ENCODE results near the gene ST3GAL4. TPM values are rescaled to one million over a fixed set of nuclear protein-coding genes. Genes with fewer than 3 reads are reported as not detected.
A peak's percentile ranks its signal among the peaks of the same experiment; 100 is the strongest.

ST3GAL4 gene
- total RNA-seq, 1 donor from 2014 or later = 61.4 TPM

DNA sequence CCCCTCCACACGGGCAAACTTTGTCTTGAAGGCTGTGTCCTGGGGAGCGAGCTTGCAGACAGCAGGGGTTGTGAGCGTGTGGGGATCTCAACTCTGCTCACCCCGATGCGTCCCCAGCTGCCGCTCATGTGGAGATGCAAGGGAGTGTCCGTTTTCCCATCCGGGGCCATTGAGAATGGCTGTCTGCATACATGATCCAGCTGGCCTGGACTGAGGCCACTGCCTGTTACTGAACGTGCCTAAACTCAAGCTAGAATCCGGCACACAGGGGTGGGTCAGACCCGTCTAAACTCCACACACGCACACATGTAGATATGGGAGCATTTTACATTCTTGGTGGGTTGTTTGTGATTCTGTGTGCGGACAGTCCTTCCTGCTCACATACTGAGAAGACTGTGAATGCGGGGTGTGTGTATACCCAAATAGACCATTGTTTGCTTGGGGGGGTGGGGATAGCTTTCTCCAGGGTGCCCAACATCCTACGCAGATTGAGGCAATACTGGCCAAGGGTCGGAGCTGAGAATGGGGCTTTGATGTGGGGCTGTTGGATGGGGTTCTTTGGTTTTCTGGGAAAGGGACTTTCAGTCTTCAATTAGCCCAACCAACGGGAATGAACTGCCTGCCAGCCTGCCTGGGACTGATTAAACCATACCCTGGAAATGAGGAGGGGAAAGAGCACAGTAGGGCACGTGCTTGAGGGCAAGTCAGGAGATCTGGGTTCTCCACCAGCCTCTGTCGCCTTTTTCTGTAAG, 60.4 kb downstream of the ST3GAL4 start:
- Histone ChIP-seq H3K36me3 (peaks cover 0 to 7% of the 10 kb centered on the region in 2 donors), H3K4me3 (peak overlapping the region; percentile 52 to 62), H3K9me3 (no peaks in the 10 kb centered on the region), H3K27me3 (no peaks in the 10 kb centered on the region), H3K27ac (peak overlapping the region; percentile 86 to 92), H3K4me1 (peaks cover 21 to 28% of the 10 kb centered on the region in 2 donors)
- TF ChIP-seq, protein P1, sequence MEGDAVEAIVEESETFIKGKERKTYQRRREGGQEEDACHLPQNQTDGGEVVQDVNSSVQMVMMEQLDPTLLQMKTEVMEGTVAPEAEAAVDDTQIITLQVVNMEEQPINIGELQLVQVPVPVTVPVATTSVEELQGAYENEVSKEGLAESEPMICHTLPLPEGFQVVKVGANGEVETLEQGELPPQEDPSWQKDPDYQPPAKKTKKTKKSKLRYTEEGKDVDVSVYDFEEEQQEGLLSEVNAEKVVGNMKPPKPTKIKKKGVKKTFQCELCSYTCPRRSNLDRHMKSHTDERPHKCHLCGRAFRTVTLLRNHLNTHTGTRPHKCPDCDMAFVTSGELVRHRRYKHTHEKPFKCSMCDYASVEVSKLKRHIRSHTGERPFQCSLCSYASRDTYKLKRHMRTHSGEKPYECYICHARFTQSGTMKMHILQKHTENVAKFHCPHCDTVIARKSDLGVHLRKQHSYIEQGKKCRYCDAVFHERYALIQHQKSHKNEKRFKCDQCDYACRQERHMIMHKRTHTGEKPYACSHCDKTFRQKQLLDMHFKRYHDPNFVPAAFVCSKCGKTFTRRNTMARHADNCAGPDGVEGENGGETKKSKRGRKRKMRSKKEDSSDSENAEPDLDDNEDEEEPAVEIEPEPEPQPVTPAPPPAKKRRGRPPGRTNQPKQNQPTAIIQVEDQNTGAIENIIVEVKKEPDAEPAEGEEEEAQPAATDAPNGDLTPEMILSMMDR (IDR thresholded peaks at IDR 0.05) = no peak
- intact Hi-C loops (cut with DNase I) = loop anchor here (2.0 kb wide), 2 partner anchors 59 to 111 kb away; partner anchors contain the start of gene DCPS
- no peak for DNase-seq (ENCODE audit: low spot score in 2 of 2)

DNA sequence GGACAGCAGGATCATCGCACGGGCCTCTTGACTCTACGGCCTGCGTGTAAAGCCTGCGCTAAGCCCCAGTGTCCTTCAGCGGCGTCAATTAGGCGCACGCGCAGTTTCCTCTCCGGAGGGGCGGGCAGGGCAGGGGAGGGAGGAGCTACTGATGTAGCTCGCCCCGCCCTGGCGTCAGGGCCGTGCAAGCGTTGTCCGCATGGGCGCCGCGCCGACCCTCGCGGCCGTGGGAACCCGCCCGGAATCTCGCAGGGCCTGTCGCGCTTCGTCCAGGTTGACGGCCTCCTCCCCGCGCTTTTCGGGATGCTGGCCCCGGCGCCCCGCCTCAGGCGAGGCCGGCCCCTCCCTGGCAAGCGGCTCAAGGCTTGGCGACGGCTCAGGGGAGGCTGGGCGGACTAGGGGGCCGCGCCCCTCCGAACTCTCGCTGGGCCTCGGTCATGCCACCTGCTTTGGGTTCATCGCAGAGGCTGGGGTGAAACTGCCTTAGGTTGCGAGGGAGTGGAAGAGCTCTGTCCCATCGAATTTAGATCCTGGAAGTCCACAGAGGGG, 61.1 kb downstream of the ST3GAL4 start:
- H3K36me3 ChIP-seq = peaks cover 0 to 7% of the 10 kb centered on the region in 2 donors
- H3K27ac ChIP-seq = peak overlapping the region; percentile 86 to 92
- TF ChIP-seq, protein P1 (IDR thresholded peaks at IDR 0.05) = no peak
- peak; percentile 44 to 93 for DNase-seq (ENCODE audit: low spot score in 2 of 2)
- no peaks in the 10 kb centered on the region for H3K27me3 ChIP-seq
- no peaks in the 10 kb centered on the region for H3K9me3 ChIP-seq
- peaks cover 21 to 28% of the 10 kb centered on the region in 2 donors for H3K4me1 ChIP-seq
- H3K4me3 ChIP-seq = peak overlapping the region; percentile 52 to 62
- intact Hi-C loops (cut with DNase I) = loop anchor here (2.0 kb wide), 1 partner anchor 60 kb away; no protein-coding TSS in a partner anchor

DNA sequence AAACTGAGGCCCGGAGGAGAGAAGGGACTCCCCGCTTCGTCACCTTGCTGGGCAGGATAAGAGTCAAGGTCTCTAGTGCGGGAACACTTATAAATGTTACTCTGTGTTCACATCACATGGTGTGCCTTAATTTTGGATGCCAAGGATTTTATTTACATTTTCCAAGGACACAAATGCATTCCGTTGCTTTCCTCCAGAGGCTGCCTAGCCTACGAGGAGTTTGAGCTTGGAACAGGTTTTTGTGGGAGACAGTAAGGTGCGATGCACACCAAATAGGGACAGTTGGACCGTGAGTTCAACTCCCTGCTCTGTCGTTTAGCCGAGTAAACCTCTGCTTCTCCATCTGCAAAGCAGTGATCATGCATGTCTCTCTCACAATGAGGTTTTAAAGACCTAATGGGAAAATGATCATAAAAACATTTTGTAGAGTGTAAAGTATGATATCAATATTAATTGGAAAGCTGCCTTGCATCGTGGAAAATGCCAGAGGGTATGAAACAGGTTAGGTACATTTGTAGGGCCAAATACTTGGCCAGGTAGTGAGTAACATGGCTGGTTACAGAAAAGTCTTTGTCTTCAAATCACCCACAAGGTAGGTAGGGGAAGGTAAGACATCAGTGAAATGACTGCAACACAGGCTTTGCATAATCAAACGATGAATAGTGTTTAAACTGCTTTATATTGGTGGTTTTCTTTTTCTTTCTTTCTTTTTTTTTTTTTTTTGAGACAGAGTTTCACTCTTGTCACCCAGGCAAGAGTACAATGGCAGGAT, 61.8 kb downstream of the ST3GAL4 start:
- Histone ChIP-seq H3K9me3 (no peaks in the 10 kb centered on the region), H3K27me3 (no peaks in the 10 kb centered on the region), H3K4me1 (peaks cover 21 to 28% of the 10 kb centered on the region in 2 donors), H3K4me3 (peak overlapping the region; percentile 52 to 62), H3K36me3 (peaks cover 0 to 7% of the 10 kb centered on the region in 2 donors), H3K27ac (peak overlapping the region; percentile 86 to 92)
- TF ChIP-seq, protein P1 (IDR thresholded peaks at IDR 0.05) = no peak
- no peak for DNase-seq (ENCODE audit: low spot score in 2 of 2)
- intact Hi-C loops (cut with DNase I) = loop anchor here (2.0 kb wide), 1 partner anchor 60 kb away; no protein-coding TSS in a partner anchor

DNA sequence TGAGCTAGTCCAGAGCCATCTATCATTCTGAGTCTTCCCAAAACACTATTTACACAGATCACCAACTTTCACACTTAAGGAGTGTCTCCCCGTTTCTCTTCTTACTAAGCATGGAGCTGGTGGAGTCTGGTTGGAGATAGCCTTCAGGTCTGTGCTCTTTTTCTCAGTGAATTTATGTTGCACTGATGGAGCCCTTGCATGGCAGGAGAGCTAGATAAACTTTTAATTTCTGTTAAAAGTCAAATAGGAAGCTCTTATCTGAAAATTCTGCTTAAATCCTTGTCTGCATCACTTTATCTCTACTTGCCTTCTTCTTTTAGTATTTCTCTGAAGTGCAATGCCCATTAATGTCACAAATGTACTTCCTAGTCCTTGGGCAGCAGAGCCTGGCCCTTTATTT, 63.4 kb downstream of the ST3GAL4 start:
- Histone ChIP-seq H3K27me3 (no peaks in the 10 kb centered on the region), H3K27ac (no peak overlapping the region), H3K4me3 (no peak overlapping the region), H3K9me3 (no peaks in the 10 kb centered on the region), H3K4me1 (peaks cover 21 to 26% of the 10 kb centered on the region in 2 donors), H3K36me3 (no peaks in the 10 kb centered on the region)
- DNase-seq (ENCODE audit: low spot score in 2 of 2) = no peak
- intact Hi-C loops (cut with DNase I) = no loop called here
- TF ChIP-seq, protein P1 (IDR thresholded peaks at IDR 0.05) = no peak

DNA sequence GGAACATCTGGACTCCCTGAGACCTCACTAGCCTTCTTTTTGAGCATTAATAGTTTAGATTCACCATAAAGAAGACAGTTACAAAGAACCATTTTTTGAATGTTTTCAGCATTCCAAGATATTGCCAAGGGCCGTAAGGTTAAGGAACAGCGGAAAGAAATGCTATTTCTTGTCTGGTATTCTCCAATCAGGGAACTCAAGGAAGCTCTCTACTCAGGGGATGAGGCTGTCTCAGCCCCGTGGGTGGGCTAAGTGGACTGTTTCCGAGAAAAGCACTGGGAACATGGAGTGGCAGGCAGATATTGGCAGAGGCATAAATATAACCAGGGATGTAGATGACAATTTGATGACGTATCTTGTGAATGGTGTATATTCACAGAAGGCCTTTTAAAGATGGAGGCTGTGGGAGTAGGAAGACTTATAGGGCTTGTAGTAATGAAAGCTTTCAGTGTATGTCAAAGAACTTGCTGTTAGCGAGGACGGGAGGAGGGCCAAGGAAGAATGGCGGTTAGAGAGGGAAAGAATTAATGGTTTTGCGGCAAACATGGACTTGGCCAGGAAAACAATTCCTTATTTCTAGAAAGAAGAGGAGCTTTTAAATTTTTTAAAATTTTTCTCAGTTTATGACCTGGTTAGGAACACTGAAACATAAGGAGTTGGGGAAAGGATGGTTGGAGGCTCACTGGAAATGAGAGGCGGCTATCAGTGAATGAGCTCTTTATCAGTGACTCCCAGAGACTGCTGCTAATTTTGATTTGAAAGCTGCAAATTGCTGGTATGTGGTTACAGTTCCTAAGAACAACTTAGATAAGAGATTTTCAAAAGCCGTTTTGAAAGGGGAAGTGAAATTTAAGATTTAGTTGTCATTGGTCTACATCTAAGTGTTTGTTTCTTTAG, 64.6 kb downstream of the ST3GAL4 start:
- TF ChIP-seq, protein P1 (IDR thresholded peaks at IDR 0.05) = no peak
- Histone ChIP-seq H3K9me3 (no peaks in the 10 kb centered on the region), H3K36me3 (no peaks in the 10 kb centered on the region), H3K4me3 (no peak overlapping the region), H3K27me3 (no peaks in the 10 kb centered on the region), H3K4me1 (peaks cover 10 to 16% of the 10 kb centered on the region in 2 donors), H3K27ac (peak overlapping the region; percentile 53 to 59)
- intact Hi-C loops (cut with DNase I) = no loop called here
- no peak for DNase-seq (ENCODE audit: low spot score in 2 of 2)

Measured in ascending aorta (tissue), 2 donors.